HFFc6 (cell line): ENCODE measurements around the gene THSD7A. TPM values are rescaled to one million over a fixed set of nuclear protein-coding genes. Genes with fewer than 3 reads are reported as not detected.

ENCODE experiments used
- DNase-seq: peaks from one replicate; pipeline ENCODE4 v3.0.0-alpha.2; 2018
- H3K27ac Mint-ChIP-seq: 2 replicates; pipeline ENCODE4 v1.8.0; 2020; ENCODE audit warnings: mild to moderate bottlenecking, mixed read lengths
- H3K27me3 Mint-ChIP-seq: 2 replicates; pipeline ENCODE4 v1.8.0; 2021; ENCODE audit warnings: mild to moderate bottlenecking, moderate library complexity, mixed read lengths; ENCODE audit not compliant: insufficient read depth
- H3K36me3 Mint-ChIP-seq: 2 replicates; pipeline ENCODE4 v1.8.0; 2021; ENCODE audit warnings: low read depth, mixed read lengths
- H3K4me1 Mint-ChIP-seq: 2 replicates; pipeline ENCODE4 v1.8.0; 2020; ENCODE audit warnings: low read depth, mixed read lengths
- H3K4me3 Mint-ChIP-seq: 2 replicates; pipeline ENCODE4 v1.8.0; 2020; ENCODE audit warnings: mild to moderate bottlenecking, moderate library complexity, mixed read lengths
- H3K9me3 Mint-ChIP-seq: 2 replicates; pipeline ENCODE4 v1.8.0; 2020; ENCODE audit warnings: mild to moderate bottlenecking, mixed read lengths
- total RNA-seq, 6 experiments: library from RNA; stranded (reverse); fragmentation: NEBNext Ultra II Directional; extraction: Animal tissue kit (Norgen Biotek cat#: 25700); gene quantifications; 2 replicates in 1 of 6; 3 replicates in 5 of 6; pipeline ENCODE4 v1.2.3, GENCODE V29; 2021
- TF ChIP-seq, protein P1 (sequence below): fragments of 200-600 bp; sonication (generic); IDR thresholded peaks from 2 replicates; pipeline ENCODE4 v1.5.0; 2021; ENCODE audit warnings: antibody characterized with exemption, mild to moderate bottlenecking

The THSD7A gene
- total RNA-seq, 6 experiments from 2014 or later, result not detected

DNA sequence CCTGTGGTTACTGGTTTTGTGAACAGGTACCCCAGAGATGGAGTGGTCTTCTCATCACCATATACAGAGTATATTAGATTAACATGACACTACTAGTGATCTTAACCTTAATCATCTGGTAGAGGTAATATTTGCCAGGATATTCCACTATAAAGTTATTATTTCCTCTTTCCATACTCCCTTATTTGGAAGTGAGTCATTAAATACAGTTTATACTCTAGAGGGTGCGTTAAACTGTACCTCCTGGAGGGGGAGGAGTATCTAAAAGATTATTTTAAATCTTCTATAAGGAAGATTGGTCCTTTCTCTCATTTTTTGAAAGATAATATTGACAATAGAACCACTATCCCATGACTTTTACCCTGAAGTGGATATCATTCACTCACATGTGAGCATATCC, 85.4 kb downstream of the THSD7A start:
- Mint-ChIP-seq H3K27ac (no peak overlapping the region), H3K27me3 (no peaks in the 10 kb centered on the region), H3K4me1 (no peaks in the 10 kb centered on the region), H3K4me3 (no peak overlapping the region), H3K36me3 (no peaks in the 10 kb centered on the region), H3K9me3 (peaks cover 13% of the 10 kb centered on the region)
- no peak for DNase-seq
- TF ChIP-seq, protein P1, sequence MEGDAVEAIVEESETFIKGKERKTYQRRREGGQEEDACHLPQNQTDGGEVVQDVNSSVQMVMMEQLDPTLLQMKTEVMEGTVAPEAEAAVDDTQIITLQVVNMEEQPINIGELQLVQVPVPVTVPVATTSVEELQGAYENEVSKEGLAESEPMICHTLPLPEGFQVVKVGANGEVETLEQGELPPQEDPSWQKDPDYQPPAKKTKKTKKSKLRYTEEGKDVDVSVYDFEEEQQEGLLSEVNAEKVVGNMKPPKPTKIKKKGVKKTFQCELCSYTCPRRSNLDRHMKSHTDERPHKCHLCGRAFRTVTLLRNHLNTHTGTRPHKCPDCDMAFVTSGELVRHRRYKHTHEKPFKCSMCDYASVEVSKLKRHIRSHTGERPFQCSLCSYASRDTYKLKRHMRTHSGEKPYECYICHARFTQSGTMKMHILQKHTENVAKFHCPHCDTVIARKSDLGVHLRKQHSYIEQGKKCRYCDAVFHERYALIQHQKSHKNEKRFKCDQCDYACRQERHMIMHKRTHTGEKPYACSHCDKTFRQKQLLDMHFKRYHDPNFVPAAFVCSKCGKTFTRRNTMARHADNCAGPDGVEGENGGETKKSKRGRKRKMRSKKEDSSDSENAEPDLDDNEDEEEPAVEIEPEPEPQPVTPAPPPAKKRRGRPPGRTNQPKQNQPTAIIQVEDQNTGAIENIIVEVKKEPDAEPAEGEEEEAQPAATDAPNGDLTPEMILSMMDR, result no peak

DNA sequence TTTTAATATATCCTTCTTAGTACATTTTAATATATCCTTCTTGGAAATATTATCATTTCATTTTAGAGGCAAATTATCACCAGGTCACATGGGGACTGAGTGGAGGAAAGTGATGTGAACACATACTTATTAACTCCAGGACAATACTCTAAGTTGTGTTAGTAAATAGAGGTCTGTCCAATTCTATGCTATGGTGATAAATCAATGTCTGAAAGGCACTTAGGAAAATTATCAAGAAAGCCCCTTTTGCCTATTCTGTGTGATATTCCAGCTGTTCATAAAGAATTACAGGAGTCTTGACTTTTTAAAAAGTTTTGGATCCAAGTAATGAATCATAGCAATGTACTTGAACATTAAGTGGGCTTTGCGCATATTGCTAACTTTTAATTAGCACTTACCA, 88.5 kb downstream of the THSD7A start:
- Mint-ChIP-seq H3K9me3 (peaks cover 37% of the 10 kb centered on the region), H3K4me1 (no peaks in the 10 kb centered on the region), H3K27ac (no peak overlapping the region), H3K36me3 (no peaks in the 10 kb centered on the region), H3K27me3 (no peaks in the 10 kb centered on the region), H3K4me3 (no peak overlapping the region)
- TF ChIP-seq, protein P1, result no peak
- no peak for DNase-seq

DNA sequence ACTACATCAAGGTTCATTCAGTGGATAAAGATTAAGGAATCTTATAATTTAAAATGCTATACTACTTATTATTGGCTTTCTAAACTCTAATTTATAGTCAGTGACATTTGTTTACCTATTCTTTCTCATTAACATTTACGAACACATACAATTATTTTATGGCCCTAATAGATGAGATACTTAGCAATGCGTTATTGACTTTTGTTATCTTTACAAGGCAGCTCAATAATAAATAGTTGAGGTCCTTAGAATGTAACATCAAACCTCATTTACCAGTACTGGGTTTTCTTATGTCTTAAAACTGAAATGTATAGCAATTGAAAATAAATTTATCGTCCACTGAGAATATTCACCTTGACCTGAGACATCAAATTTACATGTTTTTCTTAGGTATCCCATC, 89.0 kb downstream of the THSD7A start:
- DNase-seq, result no peak
- H3K27me3 Mint-ChIP-seq, result no peaks in the 10 kb centered on the region
- H3K4me3 Mint-ChIP-seq, result no peak overlapping the region
- H3K27ac Mint-ChIP-seq, result no peak overlapping the region
- H3K4me1 Mint-ChIP-seq, result no peaks in the 10 kb centered on the region
- H3K36me3 Mint-ChIP-seq, result no peaks in the 10 kb centered on the region
- peaks cover 37% of the 10 kb centered on the region for H3K9me3 Mint-ChIP-seq
- TF ChIP-seq, protein P1, result no peak

DNA sequence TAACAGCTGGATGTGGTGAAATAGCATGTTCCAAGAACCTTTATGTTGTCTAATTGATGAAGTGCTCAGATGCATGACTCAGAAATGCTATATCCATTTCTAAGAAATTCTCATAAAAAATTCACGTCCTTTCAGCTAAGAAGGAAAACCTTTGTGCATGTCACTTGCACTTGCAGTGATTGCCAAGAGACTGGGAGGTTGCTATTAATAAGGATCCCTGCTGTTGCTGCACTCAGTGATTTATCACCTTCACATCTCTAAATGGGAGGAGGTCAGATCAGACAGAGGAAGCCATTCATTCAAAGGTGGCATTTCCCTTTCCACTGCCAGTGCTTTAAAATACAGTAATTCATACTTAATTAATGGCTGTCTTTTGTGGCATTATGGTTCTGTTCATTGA, 89.5 kb downstream of the THSD7A start:
- DNase-seq, result no peak
- TF ChIP-seq, protein P1, result no peak
- H3K9me3 Mint-ChIP-seq, result peaks cover 34% of the 10 kb centered on the region
- no peak overlapping the region for H3K27ac Mint-ChIP-seq
- no peaks in the 10 kb centered on the region for H3K27me3 Mint-ChIP-seq
- no peaks in the 10 kb centered on the region for H3K36me3 Mint-ChIP-seq
- no peaks in the 10 kb centered on the region for H3K4me1 Mint-ChIP-seq
- no peak overlapping the region for H3K4me3 Mint-ChIP-seq

DNA sequence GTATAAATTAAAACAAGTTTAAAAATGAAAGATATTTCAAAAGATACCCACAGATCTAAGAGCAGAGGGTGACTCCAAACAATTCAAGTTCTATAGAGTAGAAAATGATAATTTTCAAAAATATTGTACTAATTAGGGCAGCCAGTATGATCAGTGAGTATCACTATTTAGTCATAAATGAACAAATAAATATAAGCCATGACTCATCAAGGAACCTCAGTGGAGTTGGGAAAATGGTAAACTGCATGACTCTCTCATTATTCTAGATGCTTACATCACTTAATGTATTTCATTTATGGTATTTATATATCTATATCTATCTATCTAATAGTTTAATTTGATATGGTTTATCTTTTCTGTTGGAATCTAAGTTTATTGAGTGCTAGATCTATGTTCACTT, 94.3 kb downstream of the THSD7A start:
- DNase-seq, result no peak
- no peak overlapping the region for H3K4me3 Mint-ChIP-seq
- no peak overlapping the region for H3K27ac Mint-ChIP-seq
- H3K4me1 Mint-ChIP-seq, result no peaks in the 10 kb centered on the region
- TF ChIP-seq, protein P1, result no peak
- H3K9me3 Mint-ChIP-seq, result peaks cover 47% of the 10 kb centered on the region
- 0 out of 2 replicates have a peak, but pooled peaks cover 2% of the 10 kb centered on the region for H3K27me3 Mint-ChIP-seq
- no peaks in the 10 kb centered on the region for H3K36me3 Mint-ChIP-seq

DNA sequence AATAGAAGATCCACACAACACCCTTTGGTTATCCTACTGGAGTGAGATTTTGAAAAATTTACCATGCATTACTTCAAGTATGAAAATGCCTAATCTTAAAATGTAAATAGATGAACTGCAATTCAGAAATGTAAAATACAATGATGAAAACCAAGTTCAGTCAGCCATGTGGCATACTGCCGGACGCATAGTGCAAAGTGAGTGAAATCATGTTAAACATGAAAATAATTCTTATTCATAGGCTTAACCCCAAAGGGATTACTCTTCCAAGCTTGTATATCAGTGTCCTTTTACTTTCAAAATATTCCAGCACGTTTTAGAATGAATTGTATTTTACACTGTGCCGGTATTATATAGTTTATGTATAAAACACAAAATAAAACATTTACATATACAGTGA, 99.8 kb downstream of the THSD7A start:
- no peaks in the 10 kb centered on the region for H3K36me3 Mint-ChIP-seq

More for the DNA sequence above, 99.8 kb downstream of the THSD7A start:
- no peak for DNase-seq
- Mint-ChIP-seq H3K27ac (no peak overlapping the region), H3K4me3 (no peak overlapping the region), H3K4me1 (no peaks in the 10 kb centered on the region), H3K27me3 (0 out of 2 replicates have a peak, but pooled peaks cover 2% of the 10 kb centered on the region), H3K9me3 (peaks cover 22% of the 10 kb centered on the region)
- TF ChIP-seq, protein P1, result no peak
